SHP77 (cell line): ENCODE data around the gene SSMEM1.
"Not testable (repeated sequence)": the region's sequence is repeated elsewhere in the genome, so short reads cannot be mapped to it uniquely, and the experiment has no call there.

Source experiments
- DNase-seq, 2 experiments: peaks; one replicate each; lab custom pipeline; 2025; lab: John Stamatoyannopoulos, UW

Gene SSMEM1, protein sequence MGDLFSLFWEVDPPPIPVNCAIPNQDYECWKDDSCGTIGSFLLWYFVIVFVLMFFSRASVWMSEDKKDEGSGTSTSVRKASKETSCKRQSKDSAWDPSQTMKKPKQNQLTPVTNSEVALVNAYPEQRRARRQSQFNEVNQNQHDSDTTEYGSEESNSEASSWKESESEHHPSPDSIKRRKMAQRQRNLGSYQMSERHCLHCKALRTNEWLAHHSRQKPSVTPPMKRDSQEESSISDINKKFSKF

DNA sequence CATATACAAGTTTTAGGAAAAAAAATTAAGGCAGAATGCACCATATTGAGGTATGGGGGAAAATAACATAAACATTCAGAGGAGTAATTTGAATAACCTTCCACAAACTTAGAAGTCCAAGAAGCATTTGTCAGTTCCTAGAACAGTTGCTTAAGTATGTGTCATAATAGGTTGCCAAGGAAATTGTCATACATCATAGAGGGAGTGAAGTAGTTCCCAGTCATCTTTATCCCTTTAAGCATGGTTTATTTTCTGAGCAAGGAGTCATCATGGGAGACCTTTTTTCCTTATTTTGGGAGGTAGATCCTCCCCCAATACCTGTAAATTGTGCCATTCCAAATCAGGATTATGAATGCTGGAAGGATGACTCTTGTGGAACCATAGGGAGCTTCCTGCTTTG, at the start of gene SSMEM1:
TSS of gene SSMEM1 (plus strand) at position 219 of the 400 bp plus-strand sequence. CDS start at position 270, 51 bp downstream.
- DNase-seq = no peak

DNA sequence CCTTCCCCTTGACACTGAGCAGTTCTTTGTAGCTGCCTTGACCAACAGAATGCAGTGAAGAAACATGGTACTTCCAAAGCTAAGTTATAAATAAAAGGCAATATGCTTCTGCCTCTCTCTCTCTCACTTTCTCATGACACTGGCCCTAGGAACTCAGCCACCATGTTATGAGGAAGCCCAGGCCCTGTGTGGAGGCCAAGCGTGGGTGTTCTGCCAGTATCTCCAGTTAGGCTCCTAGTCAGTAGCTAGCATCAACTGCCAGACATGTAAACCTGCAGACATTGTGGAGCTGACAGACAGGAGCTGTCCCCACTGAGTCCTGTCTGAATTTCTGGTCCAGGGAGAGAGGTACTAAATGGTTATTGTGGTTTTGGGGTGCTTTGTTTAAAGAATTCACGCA, 47.6 kb upstream of the SSMEM1 start:
- no peak for DNase-seq

DNA sequence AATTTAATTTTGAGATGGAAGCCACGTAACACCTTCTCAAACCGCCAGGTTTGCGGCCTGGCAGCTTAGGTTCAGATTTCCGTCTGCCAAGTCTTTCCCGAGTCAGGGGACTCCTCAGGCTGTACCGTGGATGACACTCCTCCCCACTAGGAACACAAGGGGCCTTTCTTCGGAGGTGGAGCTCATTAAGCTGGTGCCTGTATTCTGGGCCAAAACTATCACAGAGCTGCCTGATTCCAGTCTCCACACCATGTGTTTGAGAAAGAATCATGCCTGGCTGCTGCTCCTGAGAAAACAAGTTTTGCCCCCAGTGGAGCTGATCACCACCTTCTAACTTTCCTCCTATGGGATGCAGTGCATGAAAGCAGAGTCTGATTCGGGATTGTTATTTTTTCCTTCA, 47.2 kb upstream of the SSMEM1 start:
- no peak for DNase-seq

DNA sequence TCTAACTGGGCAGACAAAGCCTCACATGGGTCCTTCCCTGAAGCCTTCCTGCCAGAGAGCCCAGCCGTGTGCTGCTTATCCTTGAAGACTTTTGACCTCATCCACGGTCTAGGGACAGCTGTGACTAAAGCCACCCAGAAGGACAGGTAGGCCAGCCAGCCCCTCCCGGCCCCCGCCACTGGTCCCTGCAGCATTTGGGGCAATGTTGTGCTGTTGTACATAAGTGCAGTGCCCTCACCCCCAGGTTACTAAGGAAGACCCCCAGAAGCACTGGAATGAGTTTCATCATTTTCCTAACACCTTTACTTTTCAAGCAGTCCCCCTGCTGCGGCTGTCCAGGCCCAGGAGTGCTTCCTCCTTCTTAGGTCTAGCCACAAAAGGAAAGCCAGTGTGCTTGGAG, 45.5 kb upstream of the SSMEM1 start:
- DNase-seq = no peak

DNA sequence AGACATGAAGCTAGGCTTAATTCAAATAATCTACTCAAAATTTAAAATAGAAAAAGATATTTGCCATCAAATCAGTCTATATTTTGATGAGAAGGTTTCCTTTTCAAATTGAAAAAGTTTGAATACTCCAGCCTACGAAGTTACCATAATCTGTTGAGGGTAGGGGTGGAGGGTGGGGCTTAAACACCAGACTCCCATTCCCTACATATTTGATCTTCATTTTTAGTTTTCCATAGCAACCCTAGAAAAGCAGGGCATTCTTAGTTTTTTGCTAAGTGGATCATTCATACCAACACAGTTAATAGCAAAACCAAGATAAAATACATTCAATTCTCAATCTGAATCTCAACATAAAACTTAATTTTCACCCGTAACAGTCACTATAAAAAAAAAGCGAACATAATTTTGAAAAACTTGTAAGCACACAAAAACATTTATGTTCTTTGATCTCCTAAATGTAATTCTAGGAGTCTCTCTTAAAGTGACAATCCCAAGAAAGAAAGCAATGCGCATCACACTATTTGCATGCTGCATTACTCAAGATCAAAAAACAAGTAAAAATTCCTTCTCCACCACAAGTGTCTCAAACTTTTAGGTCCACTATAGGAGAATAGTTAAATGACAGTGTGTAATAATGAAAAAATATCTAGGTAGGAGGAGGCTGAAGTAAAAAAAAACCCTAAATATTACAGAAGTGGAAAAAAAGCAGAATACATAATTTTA, 33.3 kb upstream of the SSMEM1 start:
- no peak for DNase-seq

DNA sequence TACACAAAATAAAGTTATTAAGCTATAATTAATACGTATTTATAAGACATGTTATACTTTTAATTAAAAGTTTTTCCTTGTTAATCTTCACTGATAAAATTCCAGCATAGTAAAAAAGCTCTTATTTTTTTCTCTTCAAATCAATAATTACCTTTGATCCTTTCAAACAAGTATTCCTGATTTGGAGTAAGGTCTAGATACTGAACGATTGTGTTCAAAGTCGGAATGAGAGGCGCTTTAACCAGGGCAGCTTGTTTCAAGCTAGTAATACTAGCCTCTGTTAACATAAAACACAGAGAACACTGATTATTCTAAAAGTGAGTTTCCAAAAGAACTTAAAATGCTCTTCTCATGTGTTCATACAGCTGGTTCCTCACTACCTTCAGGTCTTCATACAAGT, 29.4 kb upstream of the SSMEM1 start:
- DNase-seq = no peak

DNA sequence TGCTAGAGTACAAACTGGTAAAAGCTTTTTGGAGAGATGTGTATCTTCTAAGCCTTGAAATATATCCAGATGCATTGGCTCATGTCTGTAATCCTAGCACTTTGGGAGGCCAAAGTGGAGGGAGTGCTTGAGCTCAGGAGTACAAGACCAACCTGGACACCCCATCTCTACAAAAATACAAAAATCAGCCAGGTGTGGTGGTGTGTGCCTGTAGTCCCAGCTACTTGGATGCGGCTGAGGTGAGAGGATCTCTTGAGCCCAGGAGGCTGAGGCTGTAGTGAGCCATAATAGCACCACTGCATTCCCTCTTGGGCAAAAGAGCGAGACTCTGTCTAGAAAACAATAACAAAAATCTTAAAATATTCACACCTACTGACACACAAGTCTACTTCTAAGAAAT, 28.0 kb upstream of the SSMEM1 start:
- DNase-seq = no peak

DNA sequence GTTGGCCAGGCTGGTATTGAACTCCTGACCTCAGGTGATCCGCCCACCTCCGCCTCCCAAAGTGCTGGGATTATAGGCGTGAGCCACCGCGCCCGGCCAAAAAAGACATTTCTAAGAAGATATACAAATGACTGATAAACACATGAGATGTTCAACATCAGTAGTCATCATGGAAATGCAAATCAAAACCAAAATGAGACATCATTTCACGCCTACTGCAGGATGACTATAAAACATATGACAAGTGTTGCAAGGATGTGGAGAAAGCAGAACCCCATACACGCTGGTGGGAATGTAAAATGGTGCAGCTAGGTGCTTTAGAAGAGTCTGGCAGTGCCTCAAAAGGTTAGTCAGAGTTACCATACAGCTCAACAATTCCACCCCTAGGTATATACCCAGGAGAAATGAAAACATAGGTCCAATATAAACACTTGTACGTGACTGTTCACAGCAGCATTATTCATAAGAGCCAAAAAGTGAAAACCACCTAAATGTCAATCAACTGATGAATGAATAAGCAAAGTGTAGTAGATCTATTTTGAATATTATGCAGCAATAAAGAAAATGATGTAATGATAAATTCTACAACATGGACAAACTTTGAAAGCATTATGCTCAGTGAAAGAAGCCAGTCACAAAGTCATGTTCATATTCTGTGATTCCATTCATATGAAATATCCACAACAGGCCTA, 26.9 kb upstream of the SSMEM1 start:
- no peak for DNase-seq

DNA sequence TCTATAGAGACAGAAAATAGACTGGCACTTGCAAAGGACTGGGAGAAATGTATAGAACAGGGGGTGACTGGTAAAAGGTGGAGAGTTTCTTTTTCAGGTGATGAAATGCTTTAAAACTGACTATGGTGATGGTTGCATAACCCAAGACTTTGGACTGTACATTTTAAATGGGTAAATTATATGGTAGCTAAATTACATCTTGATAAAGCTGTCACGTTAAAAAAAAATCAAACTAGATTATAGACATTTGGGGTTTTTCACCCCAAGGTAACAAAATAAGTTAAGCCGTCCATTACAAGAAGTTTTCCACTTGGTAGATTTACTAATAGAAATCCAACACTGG, 26.4 kb upstream of the SSMEM1 start:
- no peak for DNase-seq

DNA sequence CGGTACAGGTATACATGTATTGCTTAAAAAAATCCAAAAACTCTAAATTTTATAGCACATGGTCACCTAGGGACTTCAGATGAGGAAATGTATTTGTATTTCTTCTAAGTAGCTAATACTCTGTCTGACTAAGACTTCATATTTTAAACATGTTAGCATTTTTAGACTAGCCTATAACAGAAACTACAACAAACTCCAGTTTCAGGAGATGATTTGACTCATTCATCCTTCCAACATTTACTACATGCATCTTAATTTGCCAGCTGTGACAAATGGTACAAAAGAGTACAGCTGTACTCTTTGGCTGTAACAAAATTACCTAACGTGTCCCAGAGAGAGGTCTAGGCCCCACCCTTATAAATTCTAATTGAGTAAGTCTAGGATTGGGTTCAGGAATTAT, 24.7 kb upstream of the SSMEM1 start:
- no peak for DNase-seq

DNA sequence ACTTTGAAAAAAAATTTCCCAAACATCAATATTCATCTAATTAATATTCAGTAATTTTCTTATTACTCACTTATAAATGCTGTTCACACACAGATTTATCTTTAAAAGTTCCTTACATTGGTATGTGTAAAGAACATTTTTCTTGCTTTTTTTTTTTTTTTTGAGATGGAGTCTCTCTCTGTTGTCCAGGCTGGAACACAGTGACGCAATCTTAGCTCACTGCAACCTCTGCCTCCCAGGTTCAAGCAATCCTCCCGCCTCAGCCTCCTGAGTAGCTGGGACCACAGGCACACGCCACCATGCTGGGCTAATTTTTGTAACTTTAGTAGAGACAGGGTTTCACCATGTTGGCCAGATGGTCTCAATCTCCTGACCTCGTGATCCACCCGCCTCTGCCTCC, 23.3 kb upstream of the SSMEM1 start:
- DNase-seq = not testable (repeated sequence)

DNA sequence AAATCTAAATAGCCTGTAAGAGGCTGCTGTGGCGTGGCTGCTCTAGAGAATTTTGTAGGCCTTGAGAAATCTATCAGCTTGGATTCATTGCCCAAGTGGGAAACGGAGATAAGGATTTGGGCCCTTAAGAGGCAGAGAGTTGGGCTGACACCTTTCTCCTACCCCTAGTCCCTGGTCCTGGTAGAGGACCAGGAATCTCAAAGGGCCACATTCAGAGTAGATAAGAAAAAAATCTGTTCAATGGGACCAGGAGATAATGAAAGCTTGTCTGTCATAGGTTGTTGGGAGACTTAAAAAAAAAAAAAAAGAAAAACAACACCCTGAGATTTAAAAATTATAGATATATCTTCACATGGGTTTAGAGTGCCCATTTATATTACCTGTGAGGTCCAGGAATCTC, 20.3 kb upstream of the SSMEM1 start:
- no peak for DNase-seq

DNA sequence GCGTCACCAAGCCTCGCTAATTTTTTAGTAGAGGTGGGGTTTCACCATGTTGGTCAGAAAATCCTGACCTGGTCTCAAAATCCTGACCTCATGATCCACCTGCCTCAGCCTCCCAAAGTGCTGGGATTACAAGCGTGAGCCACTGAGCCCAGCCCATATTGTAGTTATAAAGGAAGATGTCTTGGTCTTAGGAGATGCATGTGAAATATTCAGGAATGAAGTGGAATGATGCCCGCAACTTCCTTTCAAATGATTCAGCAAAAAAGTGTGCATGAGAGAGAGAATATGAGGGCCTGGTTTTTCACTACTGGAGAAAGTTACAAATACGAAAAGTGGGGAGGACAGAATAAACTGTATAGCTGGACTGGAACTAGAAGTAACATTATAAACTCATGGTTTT, 18.3 kb upstream of the SSMEM1 start:
- DNase-seq = no peak

DNA sequence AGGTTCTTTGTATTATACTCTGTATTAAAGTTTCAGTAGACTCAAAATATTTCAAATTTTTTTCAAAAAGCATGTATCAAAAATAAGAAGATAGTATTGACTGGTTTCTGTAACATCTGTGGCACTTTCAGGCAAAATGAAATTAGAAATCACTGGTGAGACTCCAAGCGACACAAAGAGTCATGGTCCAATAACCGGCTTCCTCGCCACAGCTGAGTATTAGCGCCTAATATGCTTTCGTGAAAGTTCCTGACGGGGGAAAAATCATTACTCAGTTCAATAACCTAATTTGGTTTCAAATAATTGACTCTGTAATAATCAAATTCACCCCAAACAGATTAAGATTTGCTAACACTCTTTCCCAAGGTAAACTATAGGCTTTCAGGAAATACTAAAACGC, 15.9 kb upstream of the SSMEM1 start:
- DNase-seq = no peak

DNA sequence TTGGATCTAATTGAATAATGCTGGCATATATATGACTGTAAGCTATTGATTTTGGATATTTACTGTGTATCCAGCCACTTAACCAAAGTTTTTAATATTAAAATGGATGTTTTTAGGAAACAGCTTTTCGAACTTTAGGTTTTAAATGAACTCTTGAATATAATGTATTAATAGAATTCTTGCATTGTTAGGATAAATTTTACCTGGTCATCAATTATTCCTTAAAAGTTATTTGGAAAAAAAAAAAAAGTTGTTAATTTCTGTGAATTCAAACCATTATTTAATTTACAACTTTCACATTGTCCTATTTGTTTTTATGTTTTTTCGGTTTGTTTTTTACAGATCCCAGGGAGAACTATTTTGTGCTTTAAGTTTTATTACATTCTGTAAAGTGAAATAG, 12.3 kb upstream of the SSMEM1 start:
- DNase-seq = no peak

DNA sequence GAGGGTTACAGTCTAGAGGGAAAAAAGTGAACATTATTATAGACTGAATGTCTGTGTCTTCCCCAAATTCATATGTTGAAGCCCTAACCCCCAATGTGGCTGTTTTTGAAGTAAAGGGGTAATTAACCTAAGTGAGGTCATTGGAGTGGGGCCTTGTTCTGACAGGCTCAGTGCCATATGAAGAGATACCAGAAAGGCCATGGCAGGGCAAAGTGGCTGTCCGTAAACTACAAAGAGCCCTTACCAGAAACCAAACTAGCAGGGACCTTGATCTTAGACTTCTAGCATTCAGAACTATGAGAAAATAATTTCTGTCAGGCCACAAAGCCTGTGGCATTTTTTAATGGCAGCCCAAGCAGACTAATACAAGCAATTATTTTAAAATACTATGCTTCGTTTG, 11.2 kb upstream of the SSMEM1 start:
- DNase-seq = no peak

DNA sequence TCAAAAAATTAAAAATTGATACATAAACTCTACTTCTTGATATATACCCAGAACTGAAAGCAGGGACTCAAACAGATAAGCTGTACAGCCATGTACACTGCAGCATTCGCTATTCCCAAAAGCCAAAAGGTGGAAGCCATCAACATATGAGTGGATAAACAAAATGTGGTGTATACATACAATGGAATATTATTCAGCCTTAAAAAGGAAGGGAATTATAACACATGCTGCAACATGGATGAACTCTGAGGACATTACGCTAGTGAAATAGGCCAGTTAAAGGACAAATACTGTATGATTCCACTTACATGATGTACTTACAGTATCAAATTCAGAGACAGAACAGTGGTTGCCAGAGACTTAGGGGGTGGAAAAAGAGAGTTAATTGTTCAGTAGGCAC, 10.6 kb upstream of the SSMEM1 start:
- DNase-seq = no peak

DNA sequence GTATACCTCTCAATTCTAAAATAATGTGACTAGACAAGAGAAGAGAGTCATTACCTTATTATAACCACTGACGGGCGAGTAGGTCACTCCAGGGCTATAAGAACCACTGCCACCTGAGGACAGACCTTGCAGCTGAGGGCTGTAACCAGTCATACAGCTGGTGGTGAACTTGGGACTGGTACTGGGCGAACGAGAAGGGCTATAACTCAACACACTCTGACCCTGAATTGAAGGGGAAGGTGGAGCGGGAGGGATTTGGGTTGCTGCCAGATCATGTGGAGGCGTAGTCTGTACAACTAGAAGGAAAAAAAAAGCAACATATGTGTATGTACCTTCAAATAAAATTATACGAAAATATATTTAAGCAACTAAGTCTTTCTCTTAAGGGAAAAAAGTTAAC, 5.9 kb upstream of the SSMEM1 start:
- no peak for DNase-seq

DNA sequence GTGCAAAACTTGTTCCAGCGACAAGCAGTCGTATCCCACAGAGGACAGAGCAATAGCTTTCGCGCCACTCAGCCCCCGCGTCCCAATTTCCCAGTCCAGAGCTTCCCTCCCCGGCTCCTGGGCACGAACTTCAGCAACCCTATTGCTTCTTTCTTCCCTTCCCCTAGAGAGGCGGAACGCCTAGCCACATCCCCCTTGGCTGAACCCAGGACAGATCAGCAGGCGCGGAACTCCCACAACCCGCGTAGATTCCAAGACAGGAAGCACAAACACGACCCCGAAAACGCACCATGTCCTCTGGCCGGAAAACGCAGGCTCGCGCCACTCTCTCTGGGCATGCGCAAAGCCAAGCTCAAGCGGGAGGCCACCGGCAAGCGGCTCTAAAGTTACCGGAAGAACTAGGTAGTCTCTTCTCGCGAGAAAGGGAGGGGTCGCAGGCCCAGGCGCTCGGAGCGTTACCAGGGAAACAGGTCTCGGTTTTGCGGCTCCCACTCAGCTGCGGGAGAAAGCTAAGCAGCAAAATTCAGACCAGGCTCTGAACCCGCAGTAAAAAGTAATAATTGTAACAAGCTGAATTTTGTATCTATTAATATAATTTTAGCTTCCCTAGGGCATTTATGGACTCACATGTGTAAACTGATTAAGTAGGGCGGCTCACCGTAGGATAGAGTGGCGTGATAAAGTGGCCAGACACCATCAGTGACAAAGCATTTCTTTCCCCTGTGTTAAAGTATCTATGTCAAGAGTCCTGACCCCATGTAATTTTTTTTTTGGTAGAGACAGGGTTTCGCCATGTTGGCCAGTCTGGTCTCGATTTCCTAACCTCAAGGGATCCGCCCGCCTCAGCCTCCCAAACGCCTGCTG, 2.3 kb upstream of the SSMEM1 start, which contains the start of gene TMEM209:
TSS of gene TMEM209 (minus strand) at position 323 of the 864 bp plus-strand sequence. CDS start at position 292, 31 bp downstream.
- peak; percentile 98 for DNase-seq

DNA sequence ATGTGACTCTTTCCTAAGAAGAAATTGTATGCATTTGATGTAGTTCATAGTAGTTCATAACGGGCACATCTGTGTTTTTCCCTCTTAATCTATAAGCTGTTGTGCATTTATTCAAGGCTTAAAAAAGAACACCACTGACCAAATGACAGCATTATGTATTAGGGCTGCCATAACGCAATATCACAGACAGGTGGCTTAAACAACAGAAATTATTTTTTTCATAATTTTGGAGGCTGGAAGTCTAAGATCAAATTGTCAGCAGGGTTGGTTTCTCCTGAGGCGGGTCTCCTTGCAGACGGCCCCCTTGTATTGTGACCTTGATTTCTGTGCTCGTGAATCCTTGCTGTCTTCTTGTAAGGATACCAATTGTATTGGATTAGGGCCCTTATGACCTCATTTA, 627 bp upstream of the SSMEM1 start:
- no peak for DNase-seq

DNA sequence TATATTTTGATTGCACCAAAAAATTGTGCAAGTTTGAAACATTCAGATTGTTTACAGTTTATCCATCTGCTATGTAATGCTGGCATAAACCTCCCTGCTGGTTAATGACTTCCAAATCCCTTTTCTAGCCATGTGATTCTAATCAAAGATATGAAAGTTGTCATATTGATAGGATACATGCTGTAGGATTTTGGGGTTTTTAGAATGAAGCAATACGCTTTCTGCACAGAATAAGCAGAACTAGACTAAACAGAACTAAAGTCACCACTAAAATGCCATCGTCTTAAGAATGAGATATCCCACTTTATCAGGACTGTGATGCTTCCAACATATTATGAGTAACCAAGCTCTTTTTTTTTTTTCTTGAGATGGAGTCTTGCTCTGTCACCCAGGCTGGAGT, 856 bp downstream of the SSMEM1 start:
- no peak for DNase-seq

DNA sequence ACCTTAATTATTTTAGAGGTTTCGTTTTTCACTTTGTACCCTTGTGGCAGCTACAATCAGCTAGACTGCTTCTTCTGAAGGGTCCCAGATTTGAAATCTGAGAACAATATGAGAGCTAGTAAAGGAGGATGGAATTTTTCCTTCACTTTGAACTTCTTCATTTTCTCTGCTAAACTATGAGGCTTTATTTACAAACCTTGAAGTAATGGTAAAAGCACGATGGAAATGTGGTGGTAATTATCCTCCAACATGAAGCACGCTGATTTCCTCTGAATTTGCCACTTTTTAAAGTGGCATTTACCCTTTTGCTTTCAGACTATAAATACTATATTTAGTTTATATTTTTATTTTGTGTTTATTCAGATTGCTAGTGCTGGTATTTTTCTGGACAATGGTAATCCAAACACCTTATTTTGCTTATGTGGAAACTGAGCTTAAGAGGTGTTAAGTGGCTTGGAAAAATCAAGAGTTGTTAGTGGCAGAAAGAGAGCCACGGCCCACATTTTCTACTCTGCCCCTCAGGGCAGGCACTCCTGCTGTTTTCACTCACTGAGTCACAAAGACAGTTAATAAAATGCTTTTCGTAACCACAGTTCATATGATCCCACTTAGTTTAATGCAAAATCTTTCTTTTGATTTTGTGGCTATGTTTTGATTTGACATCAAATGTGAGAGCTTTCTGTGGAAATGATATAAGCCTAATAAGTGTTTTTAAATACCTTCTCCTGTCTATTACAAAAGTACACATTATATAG, 2.7 kb downstream of the SSMEM1 start:
- DNase-seq = no peak
